ENCODE data around the gene ACLY.

The ACLY gene

GRCh38 chr17:41919165-41919817 is 540 bp upstream of the ACLY start:
- CTCF ChIA-PET, result interaction anchor here (0.7 to 3.7 kb wide), 5 partner anchors 10 to 107 kb away, joined by 3 to 18 read pairs (median 6); partner anchors contain the start of genes DNAJC7, ODAD4 and P3H4
- TF ChIP-seq HOXC10 (CRISPR knock-in tag; IDR thresholded peaks at IDR 0.05) (no peak), ZNF692 (tag by site-specific recombination; IDR thresholded peaks at IDR 0.05) (peak; percentile 25; the same call in 1 of the 2 replicates), OVOL3 (tag by site-specific recombination; IDR thresholded peaks at IDR 0.05) (no peak), ZBTB17 (tag by site-specific recombination; IDR thresholded peaks at IDR 0.05) (peak; percentile 40), EGR2 (tag by site-specific recombination; IDR thresholded peaks at IDR 0.05; ENCODE audit: low read depth) (no peak), ZNF48 (tag by site-specific recombination; IDR thresholded peaks at IDR 0.05) (no peak), ZNF157 (tag by site-specific recombination; IDR thresholded peaks at IDR 0.05) (no peak), ZNF629 (tag by site-specific recombination; IDR thresholded peaks at IDR 0.05) (no peak), ZNF664 (tag by site-specific recombination; IDR thresholded peaks at IDR 0.05) (no peak), ZNF362 (tag by site-specific recombination; IDR thresholded peaks at IDR 0.05) (no peak), KLF7 (tag by site-specific recombination; IDR thresholded peaks at IDR 0.05; ENCODE audit: borderline replicate concordance) (0 out of 2 replicates have a peak, but pooled peaks have one; percentile 14), ZNF658 (tag by site-specific recombination; IDR thresholded peaks at IDR 0.05) (no peak), ZFP69B (tag by site-specific recombination; IDR thresholded peaks at IDR 0.05) (no peak), ZNF174 (tag by site-specific recombination; IDR thresholded peaks at IDR 0.05) (no peak), GLIS2 (tag by site-specific recombination; IDR thresholded peaks at IDR 0.05) (peak; percentile 18; the same call in 1 of the 2 replicates), ZNF529 (tag by site-specific recombination; IDR thresholded peaks at IDR 0.05; ENCODE audit: insufficient replicate concordance) (no peak), ZNF544 (tag by site-specific recombination; IDR thresholded peaks at IDR 0.05) (no peak), SALL2 (tag by site-specific recombination; IDR thresholded peaks at IDR 0.05; ENCODE audit: borderline replicate concordance) (no peak), ZNF211 (tag by site-specific recombination; IDR thresholded peaks at IDR 0.05; ENCODE audit: low read depth) (no peak), REPIN1 (tag by site-specific recombination; IDR thresholded peaks at IDR 0.05; ENCODE audit: low read depth) (no peak), ZNF707 (tag by site-specific recombination; IDR thresholded peaks at IDR 0.05) (no peak)
- TF ChIP-seq, protein P1, sequence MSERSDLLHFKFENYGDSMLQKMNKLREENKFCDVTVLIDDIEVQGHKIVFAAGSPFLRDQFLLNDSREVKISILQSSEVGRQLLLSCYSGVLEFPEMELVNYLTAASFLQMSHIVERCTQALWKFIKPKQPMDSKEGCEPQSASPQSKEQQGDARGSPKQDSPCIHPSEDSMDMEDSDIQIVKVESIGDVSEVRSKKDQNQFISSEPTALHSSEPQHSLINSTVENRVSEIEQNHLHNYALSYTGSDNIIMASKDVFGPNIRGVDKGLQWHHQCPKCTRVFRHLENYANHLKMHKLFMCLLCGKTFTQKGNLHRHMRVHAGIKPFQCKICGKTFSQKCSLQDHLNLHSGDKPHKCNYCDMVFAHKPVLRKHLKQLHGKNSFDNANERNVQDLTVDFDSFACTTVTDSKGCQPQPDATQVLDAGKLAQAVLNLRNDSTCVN (tag by site-specific recombination; optimal IDR thresholded peaks at IDR 0.05), result no peak
- TF ChIP-seq, protein P2, sequence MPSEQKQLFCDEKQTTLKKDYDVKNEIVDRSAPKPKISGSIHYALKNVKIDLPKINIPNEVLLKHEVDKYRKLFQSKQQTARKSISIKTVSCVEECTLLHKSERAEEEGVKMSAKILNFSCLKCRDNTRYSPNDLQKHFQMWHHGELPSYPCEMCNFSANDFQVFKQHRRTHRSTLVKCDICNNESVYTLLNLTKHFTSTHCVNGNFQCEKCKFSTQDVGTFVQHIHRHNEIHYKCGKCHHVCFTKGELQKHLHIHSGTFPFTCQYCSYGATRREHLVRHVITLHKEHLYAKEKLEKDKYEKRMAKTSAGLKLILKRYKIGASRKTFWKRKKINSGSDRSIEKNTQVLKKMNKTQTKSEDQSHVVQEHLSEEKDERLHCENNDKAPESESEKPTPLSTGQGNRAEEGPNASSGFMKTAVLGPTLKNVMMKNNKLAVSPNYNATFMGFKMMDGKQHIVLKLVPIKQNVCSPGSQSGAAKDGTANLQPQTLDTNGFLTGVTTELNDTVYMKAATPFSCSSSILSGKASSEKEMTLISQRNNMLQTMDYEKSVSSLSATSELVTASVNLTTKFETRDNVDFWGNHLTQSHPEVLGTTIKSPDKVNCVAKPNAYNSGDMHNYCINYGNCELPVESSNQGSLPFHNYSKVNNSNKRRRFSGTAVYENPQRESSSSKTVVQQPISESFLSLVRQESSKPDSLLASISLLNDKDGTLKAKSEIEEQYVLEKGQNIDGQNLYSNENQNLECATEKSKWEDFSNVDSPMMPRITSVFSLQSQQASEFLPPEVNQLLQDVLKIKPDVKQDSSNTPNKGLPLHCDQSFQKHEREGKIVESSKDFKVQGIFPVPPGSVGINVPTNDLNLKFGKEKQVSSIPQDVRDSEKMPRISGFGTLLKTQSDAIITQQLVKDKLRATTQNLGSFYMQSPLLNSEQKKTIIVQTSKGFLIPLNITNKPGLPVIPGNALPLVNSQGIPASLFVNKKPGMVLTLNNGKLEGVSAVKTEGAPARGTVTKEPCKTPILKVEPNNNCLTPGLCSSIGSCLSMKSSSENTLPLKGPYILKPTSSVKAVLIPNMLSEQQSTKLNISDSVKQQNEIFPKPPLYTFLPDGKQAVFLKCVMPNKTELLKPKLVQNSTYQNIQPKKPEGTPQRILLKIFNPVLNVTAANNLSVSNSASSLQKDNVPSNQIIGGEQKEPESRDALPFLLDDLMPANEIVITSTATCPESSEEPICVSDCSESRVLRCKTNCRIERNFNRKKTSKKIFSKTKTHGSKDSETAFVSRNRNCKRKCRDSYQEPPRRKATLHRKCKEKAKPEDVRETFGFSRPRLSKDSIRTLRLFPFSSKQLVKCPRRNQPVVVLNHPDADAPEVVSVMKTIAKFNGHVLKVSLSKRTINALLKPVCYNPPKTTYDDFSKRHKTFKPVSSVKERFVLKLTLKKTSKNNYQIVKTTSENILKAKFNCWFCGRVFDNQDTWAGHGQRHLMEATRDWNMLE (tag by site-specific recombination; conservative IDR thresholded peaks at IDR 0.05; ENCODE audit: low read depth), result no peak
- TF ChIP-seq, protein P3, sequence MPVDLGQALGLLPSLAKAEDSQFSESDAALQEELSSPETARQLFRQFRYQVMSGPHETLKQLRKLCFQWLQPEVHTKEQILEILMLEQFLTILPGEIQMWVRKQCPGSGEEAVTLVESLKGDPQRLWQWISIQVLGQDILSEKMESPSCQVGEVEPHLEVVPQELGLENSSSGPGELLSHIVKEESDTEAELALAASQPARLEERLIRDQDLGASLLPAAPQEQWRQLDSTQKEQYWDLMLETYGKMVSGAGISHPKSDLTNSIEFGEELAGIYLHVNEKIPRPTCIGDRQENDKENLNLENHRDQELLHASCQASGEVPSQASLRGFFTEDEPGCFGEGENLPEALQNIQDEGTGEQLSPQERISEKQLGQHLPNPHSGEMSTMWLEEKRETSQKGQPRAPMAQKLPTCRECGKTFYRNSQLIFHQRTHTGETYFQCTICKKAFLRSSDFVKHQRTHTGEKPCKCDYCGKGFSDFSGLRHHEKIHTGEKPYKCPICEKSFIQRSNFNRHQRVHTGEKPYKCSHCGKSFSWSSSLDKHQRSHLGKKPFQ (tag by site-specific recombination; IDR thresholded peaks at IDR 0.05), result peak; percentile 54
- TF ChIP-seq, protein P4, sequence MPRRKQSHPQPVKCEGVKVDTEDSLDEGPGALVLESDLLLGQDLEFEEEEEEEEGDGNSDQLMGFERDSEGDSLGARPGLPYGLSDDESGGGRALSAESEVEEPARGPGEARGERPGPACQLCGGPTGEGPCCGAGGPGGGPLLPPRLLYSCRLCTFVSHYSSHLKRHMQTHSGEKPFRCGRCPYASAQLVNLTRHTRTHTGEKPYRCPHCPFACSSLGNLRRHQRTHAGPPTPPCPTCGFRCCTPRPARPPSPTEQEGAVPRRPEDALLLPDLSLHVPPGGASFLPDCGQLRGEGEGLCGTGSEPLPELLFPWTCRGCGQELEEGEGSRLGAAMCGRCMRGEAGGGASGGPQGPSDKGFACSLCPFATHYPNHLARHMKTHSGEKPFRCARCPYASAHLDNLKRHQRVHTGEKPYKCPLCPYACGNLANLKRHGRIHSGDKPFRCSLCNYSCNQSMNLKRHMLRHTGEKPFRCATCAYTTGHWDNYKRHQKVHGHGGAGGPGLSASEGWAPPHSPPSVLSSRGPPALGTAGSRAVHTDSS (tag by site-specific recombination; IDR thresholded peaks at IDR 0.05), result no peak

More at GRCh38 chr17:41919165-41919817, 540 bp upstream of the ACLY start:
- H3K4me1 ChIP-seq (ENCODE audit: control insufficient read depth, insufficient read depth, low read length), result peaks cover 21% of the 10 kb centered on the region
- H3K36me3 ChIP-seq (ENCODE audit: control insufficient read depth in 2 of 2, insufficient read depth in 1 of 2, low read length in 2 of 2), result peaks cover 0 to 4% of the 10 kb centered on the region in 2 experiments; a peak in 2 of 3 replicates
- peak overlapping the region; percentile 91 for H3K27ac ChIP-seq (ENCODE audit: extremely low read depth, low read depth, low read length)
- POLR2A ChIA-PET, result interaction anchor here (0.7 to 4.2 kb wide), 28 partner anchors 9 to 504 kb away, joined by 3 to 73 read pairs (median 5); partner anchors contain the start of genes CAVIN1, CNP, DNAJC7 and EIF1
- peak overlapping the region; percentile 48 for H3K4me3 ChIP-seq (ENCODE audit: low read depth, low read length)
- H3K9me3 ChIP-seq (ENCODE audit: control insufficient read depth, insufficient read depth, low read depth, low read length), result no peaks in the 10 kb centered on the region

Data from HEK293 (cell line).